ENCODE data around the gene TBX19.

DNA sequence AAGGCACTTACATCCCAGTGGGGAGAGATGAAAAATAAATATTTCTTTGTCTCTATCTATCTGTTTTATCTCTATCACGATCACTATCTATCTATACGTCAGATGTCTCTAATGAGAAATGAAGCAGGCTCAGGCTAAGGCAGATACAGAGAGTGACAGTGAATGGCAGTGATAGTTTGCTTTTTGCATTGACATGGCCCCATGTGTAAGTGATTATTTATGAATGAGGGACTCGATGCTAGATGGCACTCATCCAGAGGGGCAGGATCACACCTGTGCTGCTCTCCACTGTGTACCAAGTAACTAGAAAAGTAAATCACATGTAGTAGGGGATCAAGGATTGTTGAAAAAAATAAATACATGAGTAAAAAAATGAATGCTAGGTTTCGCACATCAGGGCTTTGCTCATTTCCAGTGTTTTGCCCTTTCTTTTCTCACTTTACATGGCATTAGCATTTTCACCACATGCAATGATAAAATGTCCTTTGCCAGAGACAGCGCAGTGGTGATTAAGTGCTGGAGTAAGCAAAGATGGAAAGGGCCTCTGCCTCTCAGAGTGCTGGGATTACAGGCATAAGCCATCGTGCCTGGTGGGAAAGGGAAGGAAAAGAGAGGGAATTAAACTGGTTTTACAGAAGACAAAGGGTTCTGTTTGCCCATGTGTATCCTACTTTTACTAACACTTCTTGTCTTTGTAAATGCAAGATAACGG lies 16.5 kb downstream of the TBX19 start:
- TF ChIP-seq, protein P1, sequence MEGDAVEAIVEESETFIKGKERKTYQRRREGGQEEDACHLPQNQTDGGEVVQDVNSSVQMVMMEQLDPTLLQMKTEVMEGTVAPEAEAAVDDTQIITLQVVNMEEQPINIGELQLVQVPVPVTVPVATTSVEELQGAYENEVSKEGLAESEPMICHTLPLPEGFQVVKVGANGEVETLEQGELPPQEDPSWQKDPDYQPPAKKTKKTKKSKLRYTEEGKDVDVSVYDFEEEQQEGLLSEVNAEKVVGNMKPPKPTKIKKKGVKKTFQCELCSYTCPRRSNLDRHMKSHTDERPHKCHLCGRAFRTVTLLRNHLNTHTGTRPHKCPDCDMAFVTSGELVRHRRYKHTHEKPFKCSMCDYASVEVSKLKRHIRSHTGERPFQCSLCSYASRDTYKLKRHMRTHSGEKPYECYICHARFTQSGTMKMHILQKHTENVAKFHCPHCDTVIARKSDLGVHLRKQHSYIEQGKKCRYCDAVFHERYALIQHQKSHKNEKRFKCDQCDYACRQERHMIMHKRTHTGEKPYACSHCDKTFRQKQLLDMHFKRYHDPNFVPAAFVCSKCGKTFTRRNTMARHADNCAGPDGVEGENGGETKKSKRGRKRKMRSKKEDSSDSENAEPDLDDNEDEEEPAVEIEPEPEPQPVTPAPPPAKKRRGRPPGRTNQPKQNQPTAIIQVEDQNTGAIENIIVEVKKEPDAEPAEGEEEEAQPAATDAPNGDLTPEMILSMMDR (IDR thresholded peaks at IDR 0.05), result no peak
- no peak for TF ChIP-seq POLR2A (IDR thresholded peaks at IDR 0.05)

Measured in adrenal gland (tissue), 5 donors.